A549 (cell line): ENCODE data around the gene GDF10. TPM values are rescaled to one million over a fixed set of nuclear protein-coding genes. Genes with fewer than 3 reads are reported as not detected.
A peak's percentile ranks its signal among the peaks of the same experiment; 100 is the strongest.

Experiments
- ATAC-seq, 2 experiments: fragments of 200-7000 bp in 1 of 2; fragments of >200 bp in 1 of 2; cut with Nextera tagmentation in 1 of 2; cut with Tn5 transposase in 1 of 2; 3 replicates each; pipeline versions ENCODE4 v1.8.0 to v1.9.1; 2018 to 2020; ENCODE audit warnings: mild to moderate bottlenecking in 1 of 2, moderate library complexity in 1 of 2
- CTCF ChIA-PET: fragments of 300-600 bp; sonication (Branson Sonifier 250); formaldehyde crosslinking; extraction: SDS; loops from one replicate; lab custom pipeline; 2021; ENCODE audit warnings: antibody characterized with exemption, inconsistent platforms; lab: Yijun Ruan, JAX
- POLR2A ChIA-PET: fragments of 350-600 bp; formaldehyde crosslinking; extraction: SDS; loops from one replicate; lab custom pipeline; 2021; ENCODE audit warnings: antibody characterized with exemption, inconsistent platforms; lab: Yijun Ruan, JAX
- DNase-seq, 2 experiments: peaks; one replicate each; pipeline versions ENCODE4 v3.0.0 to v3.0.0-alpha.2; 2011 to 2016; ENCODE audit warnings: low read depth in 1 of 2, low spot score in 1 of 2
- FAIRE-seq: peaks from 2 replicates; lab custom pipeline; 2011; peaks lifted over from hg19 to GRCh38; lab: Jason Lieb, UNC
- H3K27ac ChIP-seq, 2 experiments: fragments of >200 bp; sonication (Bioruptor Twin); formaldehyde crosslinking; 3 replicates each; pipeline ENCODE4 v1.5.1; 2016 to 2017
- H3K4me1 ChIP-seq: fragments of >200 bp; sonication (Bioruptor Twin); formaldehyde crosslinking; 3 replicates; pipeline ENCODE4 v1.6.1; 2016
- H3K4me2 ChIP-seq: fragments of >200 bp; sonication (Bioruptor Twin); formaldehyde crosslinking; 3 replicates; pipeline ENCODE4 v1.6.1; 2016
- H3K4me3 ChIP-seq: fragments of >200 bp; sonication (Bioruptor Twin); formaldehyde crosslinking; 3 replicates; pipeline ENCODE4 v1.5.1; 2016
- H3K9me3 ChIP-seq: fragments of >200 bp; sonication (Bioruptor Twin); formaldehyde crosslinking; 3 replicates; pipeline ENCODE4 v1.6.1; 2016
- ATOH8 ChIP-seq: fragments of 250-450 bp; sonication (Bioruptor Pico); IDR thresholded peaks from 2 replicates; pipeline ENCODE4 v1.5.0; 2020; ENCODE audit warnings: low read depth, mild to moderate bottlenecking, moderate library complexity
- CBX2 ChIP-seq: fragments of 200-600 bp; sonication (generic); IDR thresholded peaks from 2 replicates; pipeline ENCODE4 v1.6.1; 2016; ENCODE audit warnings: low read depth, mild to moderate bottlenecking, borderline replicate concordance
- CEBPB ChIP-seq, 2 experiments: fragments of >200 bp in 1 of 2; sonication (Bioruptor Twin) in 1 of 2; formaldehyde crosslinking in 1 of 2; IDR thresholded peaks; 2 replicates each; pipeline ENCODE4 v1.6.1; 2012 to 2016
- EHF ChIP-seq: fragments of 250-450 bp; sonication (Bioruptor Pico); IDR thresholded peaks from 2 replicates; pipeline ENCODE4 v1.5.0; 2020; ENCODE audit warnings: mild to moderate bottlenecking
- ELK1 ChIP-seq: fragments of 150-350 bp; IDR thresholded peaks from 2 replicates; pipeline ENCODE4 v1.6.1; 2014; ENCODE audit warnings: low read depth, mild to moderate bottlenecking, low read length
- EP300 ChIP-seq, 2 experiments: fragments of >200 bp; sonication (Bioruptor Twin); formaldehyde crosslinking; IDR thresholded peaks; 2 replicates in 1 of 2; 3 replicates in 1 of 2; pipeline ENCODE4 v1.6.1; 2016 to 2017
- ESRRA ChIP-seq: fragments of 150-350 bp; IDR thresholded peaks from 2 replicates; pipeline ENCODE4 v1.6.1; 2014; ENCODE audit warnings: mild to moderate bottlenecking, low read length, borderline replicate concordance
- FOSB ChIP-seq: fragments of 250-450 bp; sonication (Bioruptor Pico); IDR thresholded peaks from 2 replicates; pipeline ENCODE4 v1.5.0; 2020; ENCODE audit warnings: mild to moderate bottlenecking, moderate library complexity
- FOSL2 ChIP-seq, 2 experiments: fragments of 450-650 bp in 1 of 2; fragments of >200 bp in 1 of 2; sonication (Bioruptor Twin) in 1 of 2; formaldehyde crosslinking; IDR thresholded peaks; 2 replicates each; pipeline versions ENCODE4 v1.5.0 to v1.6.1; 2016 to 2020; ENCODE audit warnings: mild to moderate bottlenecking in 1 of 2, moderate library complexity in 1 of 2
- HEYL ChIP-seq: fragments of 250-450 bp; sonication (Bioruptor Pico); IDR thresholded peaks from 2 replicates; pipeline ENCODE4 v1.8.0; 2021; ENCODE audit warnings: mild to moderate bottlenecking, moderate library complexity
- HOXA7 ChIP-seq: fragments of 250-450 bp; sonication (Bioruptor Pico); IDR thresholded peaks from 2 replicates; pipeline ENCODE4 v1.5.0; 2020; ENCODE audit warnings: mild to moderate bottlenecking, moderate library complexity
- HOXB5 ChIP-seq: fragments of 250-450 bp; sonication (Bioruptor Pico); IDR thresholded peaks from 2 replicates; pipeline ENCODE4 v1.5.0; 2020; ENCODE audit warnings: mild to moderate bottlenecking, moderate library complexity
- JUNB ChIP-seq: fragments of >200 bp; sonication (Bioruptor Twin); formaldehyde crosslinking; IDR thresholded peaks from 2 replicates; pipeline ENCODE4 v1.6.1; 2016
- KDM5A ChIP-seq: fragments of 200-600 bp; sonication (generic); IDR thresholded peaks from 2 replicates; pipeline ENCODE4 v1.6.1; 2016; ENCODE audit warnings: antibody characterized with exemption, mild to moderate bottlenecking
- MAX ChIP-seq: IDR thresholded peaks from 2 replicates; pipeline ENCODE4 v1.6.1; 2012
- MAZ ChIP-seq: fragments of 150-350 bp; IDR thresholded peaks from 2 replicates; pipeline ENCODE4 v1.6.1; 2014; ENCODE audit warnings: antibody characterized with exemption, low read depth, low read length, borderline replicate concordance
- NPAS2 ChIP-seq: fragments of 250-450 bp; sonication (Bioruptor Pico); IDR thresholded peaks from 2 replicates; pipeline ENCODE4 v1.8.0; 2022; ENCODE audit warnings: mild to moderate bottlenecking, moderate library complexity, borderline replicate concordance
- PBX3 ChIP-seq: IDR thresholded peaks from 2 replicates; pipeline ENCODE4 v1.6.1; 2012
- PHF8 ChIP-seq: fragments of 200-600 bp; sonication (generic); IDR thresholded peaks from 2 replicates; pipeline ENCODE4 v1.6.1; 2016; ENCODE audit warnings: low read depth, mild to moderate bottlenecking, antibody characterized with exemption, moderate library complexity, borderline replicate concordance
- POLR2A ChIP-seq: IDR thresholded peaks from 2 replicates; pipeline ENCODE4 v1.6.1; 2012; ENCODE audit warnings: mild to moderate bottlenecking, low read length
- REST ChIP-seq: fragments of 200-600 bp; sonication (generic); IDR thresholded peaks from 2 replicates; pipeline ENCODE4 v1.6.1; 2016; ENCODE audit warnings: antibody characterized with exemption, mild to moderate bottlenecking, moderate library complexity
- TP53 ChIP-seq: fragments of 250-450 bp; sonication (Bioruptor Pico); IDR thresholded peaks from 2 replicates; pipeline ENCODE4 v1.5.0; 2021; ENCODE audit warnings: mild to moderate bottlenecking, moderate library complexity
- USF2 ChIP-seq: fragments of 450-650 bp; IDR thresholded peaks from 2 replicates; pipeline ENCODE4 v1.6.1; 2014; ENCODE audit warnings: antibody characterized with exemption
- ZC3H11A ChIP-seq: fragments of 450-650 bp; IDR thresholded peaks from 2 replicates; pipeline ENCODE4 v1.6.1; 2014; ENCODE audit warnings: antibody characterized with exemption, mild to moderate bottlenecking
- ZNF302 ChIP-seq: fragments of 250-450 bp; sonication (Bioruptor Pico); IDR thresholded peaks from 2 replicates; pipeline ENCODE4 v1.9.0; 2021; ENCODE audit warnings: inconsistent platforms, mild to moderate bottlenecking, moderate library complexity
- ZSCAN20 ChIP-seq: fragments of 250-450 bp; sonication (Bioruptor Pico); IDR thresholded peaks from 2 replicates; pipeline ENCODE4 v1.8.0; 2022; ENCODE audit warnings: mild to moderate bottlenecking, moderate library complexity
- WGBS: methylation state at CpG from one replicate; pipeline ENCODE4 v1.1.6; 2017; ENCODE audit errors: missing lambda C conversion rate; 5-methylcytosine and 5-hydroxymethylcytosine counted together
- polyA plus RNA-seq, 4 experiments: library from polyadenylated mRNA; depleted of rRNA in 3 of 4; stranded (reverse); fragments of >200 nt; fragmentation: RNase III in 1 of 4; extraction: RNeasy Plus Mini Kit Qiagen cat#74134 plus additional on column Dnase treatment in 1 of 4; gene quantifications; 2 replicates in 3 of 4; 3 replicates in 1 of 4; pipeline ENCODE4 v1.2.3, GENCODE V29; 2011 to 2017
- TF ChIP-seq, protein P1 (sequence below): fragments of >200 bp; sonication (Bioruptor Twin); formaldehyde crosslinking; IDR thresholded peaks from 3 replicates; pipeline ENCODE4 v1.5.1; 2016

Gene GDF10
- polyA plus RNA-seq, 2 of the 4 experiments (the other 2 are of a cell fraction): 0.10 TPM; not detected in 1

GRCh38 chr10:47360419-47361040 lies 60.5 kb downstream of the GDF10 start:
- DNase-seq (no peak), FAIRE-seq (no peak), ATAC-seq (no peak)
- no peaks in the 10 kb centered on the region for H3K9me3 ChIP-seq
- no peak overlapping the region for H3K4me2 ChIP-seq
- H3K4me3 ChIP-seq: no peak overlapping the region
- no peak for TF ChIP-seq ZNF302 (CRISPR knock-in tag)
- TF ChIP-seq PBX3: no peak
- TF ChIP-seq ATOH8 (CRISPR knock-in tag): no peak
- no peak for TF ChIP-seq FOSL2 (IDR thresholded peaks at IDR 0.05)
- TF ChIP-seq FOSL2 (CRISPR knock-in tag; IDR thresholded peaks at IDR 0.05): no peak
- no peak for TF ChIP-seq CEBPB (IDR thresholded peaks at IDR 0.05)
- no peak for TF ChIP-seq POLR2A
- no peak for TF ChIP-seq HEYL (CRISPR knock-in tag)
- TF ChIP-seq USF2: no peak
- no peak for TF ChIP-seq KDM5A
- no peak for TF ChIP-seq FOSB
- no peak for TF ChIP-seq HOXB5 (CRISPR knock-in tag)
- no peak for TF ChIP-seq HOXA7 (CRISPR knock-in tag)
- TF ChIP-seq TP53 (CRISPR knock-in tag): no peak
- TF ChIP-seq MAX: no peak
- TF ChIP-seq ESRRA: no peak
- no peak for TF ChIP-seq CBX2
- no peaks in the 10 kb centered on the region for H3K4me1 ChIP-seq
- 84% methylated on average over 14 of the region's 14 CpGs for WGBS
- no peak overlapping the region for H3K27ac ChIP-seq
- ChIA-PET POLR2A (no interaction called here), CTCF (interaction anchor here (0.7 to 5.0 kb wide), 10 partner anchors 8 to 82 kb away, joined by 3 to 27 read pairs (median 5); partner anchors contain the start of genes RBP3 and ZNF488)

DNA sequence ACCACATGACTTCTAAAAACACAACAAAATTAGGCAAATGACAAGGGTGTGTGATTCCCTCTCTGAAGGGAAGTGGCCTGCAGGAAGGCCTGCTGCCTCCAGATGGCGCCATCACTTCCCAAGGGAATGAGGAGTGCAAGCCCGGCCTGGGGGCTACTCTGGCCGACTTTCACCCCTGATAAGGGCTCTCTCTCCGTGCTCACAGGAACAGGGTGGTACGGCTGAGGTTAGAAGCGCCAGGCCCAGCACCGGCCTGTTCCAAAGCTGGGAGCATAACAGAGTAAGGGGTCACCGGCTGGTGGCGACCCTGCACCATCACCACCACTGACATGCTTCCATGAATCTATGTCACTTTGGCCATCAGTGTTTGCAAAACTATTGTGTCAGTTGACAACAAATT lies 61.3 kb downstream of the GDF10 start:
- Histone ChIP-seq H3K4me2 (no peak overlapping the region), H3K27ac (no peak overlapping the region), H3K9me3 (no peaks in the 10 kb centered on the region), H3K4me3 (no peak overlapping the region), H3K4me1 (no peaks in the 10 kb centered on the region)
- ChIA-PET POLR2A (no interaction called here), CTCF (interaction anchor here (0.7 to 5.0 kb wide), 13 partner anchors 9 to 94 kb away, joined by 3 to 27 read pairs (median 4); partner anchors contain the start of gene RBP3)
- DNase-seq (peak; percentile 35 to 41), ATAC-seq (peak; percentile 54 to 85; a peak in 4 of 6 replicates), FAIRE-seq (no peak)
- 54% methylated on average over 9 of the region's 9 CpGs for WGBS
- TF ChIP-seq, protein P1, sequence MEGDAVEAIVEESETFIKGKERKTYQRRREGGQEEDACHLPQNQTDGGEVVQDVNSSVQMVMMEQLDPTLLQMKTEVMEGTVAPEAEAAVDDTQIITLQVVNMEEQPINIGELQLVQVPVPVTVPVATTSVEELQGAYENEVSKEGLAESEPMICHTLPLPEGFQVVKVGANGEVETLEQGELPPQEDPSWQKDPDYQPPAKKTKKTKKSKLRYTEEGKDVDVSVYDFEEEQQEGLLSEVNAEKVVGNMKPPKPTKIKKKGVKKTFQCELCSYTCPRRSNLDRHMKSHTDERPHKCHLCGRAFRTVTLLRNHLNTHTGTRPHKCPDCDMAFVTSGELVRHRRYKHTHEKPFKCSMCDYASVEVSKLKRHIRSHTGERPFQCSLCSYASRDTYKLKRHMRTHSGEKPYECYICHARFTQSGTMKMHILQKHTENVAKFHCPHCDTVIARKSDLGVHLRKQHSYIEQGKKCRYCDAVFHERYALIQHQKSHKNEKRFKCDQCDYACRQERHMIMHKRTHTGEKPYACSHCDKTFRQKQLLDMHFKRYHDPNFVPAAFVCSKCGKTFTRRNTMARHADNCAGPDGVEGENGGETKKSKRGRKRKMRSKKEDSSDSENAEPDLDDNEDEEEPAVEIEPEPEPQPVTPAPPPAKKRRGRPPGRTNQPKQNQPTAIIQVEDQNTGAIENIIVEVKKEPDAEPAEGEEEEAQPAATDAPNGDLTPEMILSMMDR: peak; percentile 58
- TF ChIP-seq JUNB (no peak), ZNF302 (CRISPR knock-in tag) (no peak), EHF (CRISPR knock-in tag) (no peak), TP53 (CRISPR knock-in tag) (no peak), PHF8 (no peak), EP300 (IDR thresholded peaks at IDR 0.05) (no peak), NPAS2 (no peak), ZC3H11A (no peak), ZSCAN20 (CRISPR knock-in tag) (no peak), MAZ (no peak), HEYL (CRISPR knock-in tag) (no peak), ELK1 (no peak), ESRRA (no peak), REST (no peak)
